ENCODE measurements around the gene POLDIP3. TPM values are rescaled to one million over a fixed set of nuclear protein-coding genes. Genes with fewer than 3 reads are reported as not detected.
"Not testable (repeated sequence)": the region's sequence is repeated elsewhere in the genome, so short reads cannot be mapped to it uniquely, and the experiment has no call there.

Gene POLDIP3
- total and polyA plus RNA-seq, 2 of the 4 experiments (the other 2 are of a cell fraction), result 33.9 to 43.6 TPM

GRCh38 chr22:42608136-42608822, 6.4 kb downstream of the POLDIP3 start (continued):
- TF ChIP-seq MAZ (IDR thresholded peaks at IDR 0.05; ENCODE audit: borderline replicate concordance, low read depth, low read length) (no peak), CHD1 (IDR thresholded peaks at IDR 0.05; ENCODE audit: low read depth, low read length) (no peak)

- H4K20me1 ChIP-seq (ENCODE audit: insufficient read depth, low read length), result peaks cover 69% of the 10 kb centered on the region
Measured at GRCh38 chr22:42607641-42608040, 7.0 kb downstream of the POLDIP3 start.

More at GRCh38 chr22:42607641-42608040, 7.0 kb downstream of the POLDIP3 start:
- H2AK5ac ChIP-seq (ENCODE audit: low read depth, low read length); H2BK15ac ChIP-seq (ENCODE audit: low read depth, low read length); in situ Hi-C loops (cut with MboI; ENCODE audit: low sequenced_read_pairs); H4K8ac ChIP-seq (ENCODE audit: low read depth in 2 of 2, low read length in 2 of 2); H2BK120ac ChIP-seq (ENCODE audit: low read depth, low read length); H3K4me2 ChIP-seq (ENCODE audit: low read depth, low read length); H3K9me3 ChIP-seq (ENCODE audit: control insufficient read depth, insufficient read depth, low read length); H4K91ac ChIP-seq (ENCODE audit: insufficient read depth, low read depth, low read length); H2AFZ ChIP-seq (replicated peaks; ENCODE audit: low read length, poor library complexity); dilution Hi-C loops (cut with HindIII; ENCODE audit: low sequenced_read_pairs, unreplicated experiment); H3K9ac ChIP-seq (ENCODE audit: low read depth, low read length); H2BK5ac ChIP-seq (ENCODE audit: low read depth, low read length, poor library complexity, severe bottlenecking); H3K4ac ChIP-seq (ENCODE audit: low read depth, low read length); H2BK20ac ChIP-seq (ENCODE audit: low read depth, low read length); H3K27me3 ChIP-seq (ENCODE audit: control insufficient read depth, insufficient read depth, low read length); H3K27ac ChIP-seq (ENCODE audit: insufficient read depth, low read length); H3K14ac ChIP-seq (replicated peaks; ENCODE audit: low read depth, low read length); H3K4me3 ChIP-seq (ENCODE audit: insufficient read depth, low read depth, low read length); H4K5ac ChIP-seq (ENCODE audit: low read depth, low read length); BruUV-seq (replicated peaks); H3K18ac ChIP-seq (ENCODE audit: low read depth, low read length); DNase-seq; intact Hi-C loops (cut with micrococcal nuclease); H2AK9ac ChIP-seq (replicated peaks; ENCODE audit: low read depth, low read length, poor library complexity); CTCF ChIA-PET; H3K23ac ChIP-seq (ENCODE audit: low read depth, low read length); ATAC-seq (ENCODE audit: low read depth); H3K56ac ChIP-seq (ENCODE audit: extremely low read depth, insufficient read depth, low read length): not testable (repeated sequence)
- peaks cover 26% of the 10 kb centered on the region for H3K9me1 ChIP-seq (ENCODE audit: insufficient read depth, low read length)
- H3K36me3 ChIP-seq (ENCODE audit: control insufficient read depth, insufficient read depth, low read length), result peaks cover 13% of the 10 kb centered on the region
- WGBS, 2 experiments (ENCODE audit: extremely low coverage in 2 of 2, insufficient read length in 1 of 2), result no CpG with 5 or more reads among the region's 31 CpGs
- peaks cover 30% of the 10 kb centered on the region for H3K4me1 ChIP-seq (ENCODE audit: control insufficient read depth, insufficient read depth, low read length)
- POLR2A ChIA-PET (ENCODE audit: unreplicated experiment), result interaction anchor here (0.7 kb wide), 1 partner anchor 104 kb away, joined by 10 read pairs; no protein-coding TSS in a partner anchor
- H3K79me1 ChIP-seq (ENCODE audit: low read depth in 1 of 2, low read length in 2 of 2), result peaks cover 28 to 82% of the 10 kb centered on the region in 2 experiments; a peak in 3 of 4 replicates
